GM12878 (cell line): ENCODE data around the gene MEP1A.
"Not testable (repeated sequence)": the region's sequence is repeated elsewhere in the genome, so short reads cannot be mapped to it uniquely, and the experiment has no call there.

Source experiments
- CREB1 ChIP-seq: IDR thresholded peaks from 2 replicates; pipeline ENCODE4 v1.6.1; 2012; ENCODE audit warnings: low read depth, mild to moderate bottlenecking, inconsistent platforms
- CTCF ChIP-seq, 3 experiments: IDR thresholded peaks in 2 of 3; conservative IDR thresholded peaks in 1 of 3; 2 replicates each; pipeline ENCODE4 v1.5.1; 2011; ENCODE audit warnings: low read depth in 3 of 3, low read length in 3 of 3, mild to moderate bottlenecking in 3 of 3, control low read depth in 2 of 3, moderate library complexity in 2 of 3, inconsistent platforms in 1 of 3, mixed read lengths in 1 of 3; ENCODE audit not compliant: control insufficient read depth in 2 of 3, insufficient read depth in 1 of 3; ENCODE audit errors: extremely low read depth in 1 of 3
- ESRRA ChIP-seq: IDR thresholded peaks from 2 replicates; pipeline ENCODE4 v1.6.1; 2012; ENCODE audit warnings: mild to moderate bottlenecking, low read length, improper control_type of control experiment
- EZH2 ChIP-seq: IDR thresholded peaks from 2 replicates; pipeline ENCODE4 v1.6.1; 2012; ENCODE audit warnings: low read depth, mild to moderate bottlenecking, control low read depth, inconsistent platforms, low read length, borderline replicate concordance; ENCODE audit not compliant: control insufficient read depth
- GABPA ChIP-seq: IDR thresholded peaks from 2 replicates; pipeline ENCODE4 v1.6.1; 2014; ENCODE audit warnings: antibody characterized with exemption, low read depth, mild to moderate bottlenecking, inconsistent platforms
- HDAC2 ChIP-seq: fragments of 200-600 bp; sonication (generic); IDR thresholded peaks from 2 replicates; pipeline ENCODE4 v1.6.1; 2017
- POLR2A ChIP-seq: IDR thresholded peaks from 2 replicates; pipeline ENCODE4 v1.6.1; 2011; ENCODE audit warnings: low read depth, mild to moderate bottlenecking, low read length
- USF2 ChIP-seq: IDR thresholded peaks from 2 replicates; pipeline ENCODE4 v1.6.1; 2011; ENCODE audit warnings: low read depth, low read length, improper control_type of control experiment, borderline replicate concordance
- ZBTB40 ChIP-seq: fragments of 450-650 bp; IDR thresholded peaks from 2 replicates; pipeline ENCODE4 v1.6.1; 2016; ENCODE audit warnings: mild to moderate bottlenecking, moderate library complexity, borderline replicate concordance

- not testable (repeated sequence) for TF ChIP-seq CTCF (IDR thresholded peaks at IDR 0.05 in 2 of 3, conservative IDR thresholded peaks at IDR 0.05 in 1 of 3; ENCODE audit: control insufficient read depth in 2 of 3, extremely low read depth in 1 of 3, insufficient read depth in 1 of 3, low read depth in 3 of 3, low read length in 3 of 3); HDAC2; USF2; GABPA; ZBTB40; ESRRA; EZH2; CREB1; POLR2A
These were observed 41.8 kb downstream of the MEP1A start for GRCh38 chr6:46834991-46835390.
